Measurements from ENCODE around the gene KDM1A.

- no peak for TF ChIP-seq JUND (IDR thresholded peaks at IDR 0.05; ENCODE audit: borderline replicate concordance, low read depth, low read length)
- TF ChIP-seq JUND (tag; IDR thresholded peaks at IDR 0.05; ENCODE audit: borderline replicate concordance, low read depth, low read length) = no peak
- no peak for TF ChIP-seq SAP30 (IDR thresholded peaks at IDR 0.05; ENCODE audit: borderline replicate concordance, insufficient read depth, low read depth, low read length, poor library complexity, severe bottlenecking)
- TF ChIP-seq POLR2A (conservative IDR thresholded peaks at IDR 0.05) = no peak
- TF ChIP-seq CEBPB (tag; IDR thresholded peaks at IDR 0.05) = no peak
- no peak for TF ChIP-seq ZBTB33 (CRISPR knock-in tag; IDR thresholded peaks at IDR 0.05)
- no peak for TF ChIP-seq HEY1 (CRISPR knock-in tag; IDR thresholded peaks at IDR 0.05; ENCODE audit: borderline replicate concordance)
- TF ChIP-seq NFE2L1 (tag; IDR thresholded peaks at IDR 0.05; ENCODE audit: borderline replicate concordance, low read depth) = no peak
- no peak for TF ChIP-seq ZNF316 (IDR thresholded peaks at IDR 0.05)
- no peak for TF ChIP-seq SMAD1 (IDR thresholded peaks at IDR 0.05; ENCODE audit: low read depth, low read length, partially characterized antibody)
- no peak for TF ChIP-seq SIN3A (IDR thresholded peaks at IDR 0.05; ENCODE audit: borderline replicate concordance in 2 of 2, control insufficient read depth in 1 of 2, low read depth in 2 of 2, low read length in 2 of 2)
- TF ChIP-seq CTCF (IDR thresholded peaks at IDR 0.05 in 2 of 3, conservative IDR thresholded peaks at IDR 0.05 in 1 of 3; ENCODE audit: insufficient read depth in 2 of 3, low read depth in 1 of 3, low read length in 3 of 3) = no peak
- TF ChIP-seq RFX5 (IDR thresholded peaks at IDR 0.05; ENCODE audit: low read depth, low read length) = no peak
These were observed 16.7 kb downstream of the KDM1A start for GRCh38 chr1:23035823-23036452.

Measured in K562 (cell line).